K562 (cell line): ENCODE measurements around the gene MRAS. TPM values are rescaled to one million over a fixed set of nuclear protein-coding genes. Genes with fewer than 3 reads are reported as not detected.

ENCODE experiments used
- ATAC-seq: fragments of 200-7000 bp; cut with Tn5 transposase; 3 replicates; pipeline ENCODE4 v1.9.1; 2020; ENCODE audit warnings: moderate library complexity
- BruUV-seq: library from RNA; stranded (reverse); fragments of 400-500 nt; replicated peaks from 2 replicates; lab custom pipeline; 2021; lab: Mats Ljungman, UMichigan
- CTCF ChIA-PET: fragments of 300-600 bp; formaldehyde crosslinking; extraction: SDS; loops from one replicate; lab custom pipeline; 2021; ENCODE audit warnings: low intra/inter-chr PET ratio; lab: Yijun Ruan, JAX
- POLR2A ChIA-PET: fragments of 300-600, 350-650 bp; sonication (Branson Sonifier 250); formaldehyde crosslinking; extraction: SDS; loops from one replicate; lab custom pipeline; 2021; ENCODE audit warnings: antibody characterized with exemption, inconsistent platforms; lab: Yijun Ruan, JAX
- DNase-seq, 4 experiments: peaks; one replicate each; pipeline versions ENCODE4 v3.0.0 to v3.0.0-alpha.2; 2011 to 2018; ENCODE audit warnings: low spot score in 3 of 4, mixed read lengths in 3 of 4; ENCODE audit errors: extremely low read depth in 1 of 4
- FAIRE-seq: peaks from 2 replicates; lab custom pipeline; 2011; peaks lifted over from hg19 to GRCh38; lab: Jason Lieb, UNC
- H2AFZ ChIP-seq: 2 replicates; pipeline ENCODE4 v1.6.0; 2011; ENCODE audit warnings: low read depth, low read length, control low read depth, inconsistent platforms
- H3K27ac ChIP-seq: fragments of 200-600 bp; 3 replicates; pipeline ENCODE4 v1.8.0; 2011; ENCODE audit warnings: low read depth, mild to moderate bottlenecking, control low read depth, inconsistent platforms, low read length, moderate library complexity, mixed read lengths; ENCODE audit errors: extremely low read depth
- H3K27me3 ChIP-seq, 2 experiments: fragments of 300-600 bp in 1 of 2; 2 replicates in 1 of 2; 3 replicates in 1 of 2; pipeline versions ENCODE4 v1.6.0 to v1.8.0; 2011; ENCODE audit warnings: inconsistent platforms in 2 of 2, low read length in 2 of 2, mild to moderate bottlenecking in 1 of 2, mixed read lengths in 1 of 2, moderate library complexity in 1 of 2; ENCODE audit not compliant: control insufficient read depth in 2 of 2, insufficient read depth in 2 of 2
- H3K36me3 ChIP-seq: fragments of 300-600 bp; 3 replicates; pipeline ENCODE4 v1.8.0; 2011; ENCODE audit warnings: mild to moderate bottlenecking, low read length, inconsistent platforms; ENCODE audit not compliant: control insufficient read depth, insufficient read depth
- H3K4me1 ChIP-seq, 2 experiments: fragments of 200-600 bp in 1 of 2; replicated peaks in 1 of 2; 2 replicates in 1 of 2; 3 replicates in 1 of 2; pipeline versions ENCODE4 v1.5.1 to v1.8.0; 2011; ENCODE audit warnings: inconsistent platforms in 2 of 2, low read length in 2 of 2, mild to moderate bottlenecking in 1 of 2, mixed read lengths in 1 of 2, moderate library complexity in 1 of 2; ENCODE audit not compliant: control insufficient read depth in 2 of 2, insufficient read depth in 2 of 2
- H3K4me2 ChIP-seq: 2 replicates; pipeline ENCODE4 v1.6.1; 2011; ENCODE audit warnings: low read length, control low read depth, inconsistent platforms, mixed read lengths; ENCODE audit not compliant: insufficient read depth
- H3K4me3 ChIP-seq: fragments of 200-600 bp; sonication (generic), shearing (Covaris generic); 2 replicates; pipeline ENCODE4 v1.5.1; 2016; ENCODE audit warnings: control low read depth, inconsistent platforms
- H3K79me2 ChIP-seq: fragments of 200-600 bp; 3 replicates; pipeline ENCODE4 v1.8.0; 2011; ENCODE audit warnings: low read length, inconsistent platforms; ENCODE audit not compliant: control insufficient read depth, insufficient read depth
- H3K9ac ChIP-seq, 2 experiments: 2 replicates each; pipeline versions ENCODE4 v1.6.0 to v1.6.1; 2011; ENCODE audit warnings: low read depth in 2 of 2, low read length in 2 of 2, control low read depth in 1 of 2, inconsistent platforms in 1 of 2, mild to moderate bottlenecking in 1 of 2, mixed read lengths in 1 of 2; ENCODE audit not compliant: insufficient read depth in 1 of 2
- H3K9me1 ChIP-seq: one replicate; pipeline ENCODE4 v1.6.0; 2011; ENCODE audit warnings: inconsistent platforms, mild to moderate bottlenecking, low read length, moderate library complexity; ENCODE audit not compliant: control insufficient read depth, insufficient read depth
- H3K9me3 ChIP-seq: replicated peaks from 2 replicates; pipeline ENCODE4 v1.5.1; 2011; ENCODE audit warnings: low read depth, low read length, inconsistent platforms; ENCODE audit not compliant: control insufficient read depth, insufficient read depth
- H4K20me1 ChIP-seq: replicated peaks from 2 replicates; pipeline ENCODE4 v1.6.1; 2011; ENCODE audit warnings: low read length, inconsistent platforms, mixed read lengths; ENCODE audit not compliant: control insufficient read depth, insufficient read depth
- ASH1L ChIP-seq: fragments of 450-650 bp; IDR thresholded peaks from 2 replicates; pipeline ENCODE4 v1.6.1; 2018; ENCODE audit warnings: borderline replicate concordance, mild to moderate bottlenecking, low read depth; ENCODE audit not compliant: partially characterized antibody
- CBFA2T3 ChIP-seq: fragments of 450-650 bp; IDR thresholded peaks from 2 replicates; pipeline ENCODE4 v1.6.1; 2017
- COPS2 ChIP-seq: fragments of 450-650 bp; conservative IDR thresholded peaks from 2 replicates; pipeline ENCODE4 v1.6.1; 2016; ENCODE audit warnings: mild to moderate bottlenecking, moderate library complexity
- EP300 ChIP-seq: IDR thresholded peaks from 2 replicates; pipeline ENCODE4 v1.6.1; 2012; ENCODE audit warnings: low read length, improper control_type of control experiment
- FOS ChIP-seq: IDR thresholded peaks from 3 replicates; pipeline ENCODE4 v1.6.1; 2011; ENCODE audit not compliant: insufficient read length; ENCODE audit errors: extremely low read depth
- NFRKB ChIP-seq: fragments of 450-650 bp; IDR thresholded peaks from 2 replicates; pipeline ENCODE4 v1.6.1; 2016; ENCODE audit warnings: low read depth
- TAL1 ChIP-seq: fragments of 450-650 bp; IDR thresholded peaks from 2 replicates; pipeline ENCODE4 v1.6.1; 2016; ENCODE audit warnings: mild to moderate bottlenecking
- ZNF699 ChIP-seq: fragments of 250-450 bp; sonication (Bioruptor Pico); IDR thresholded peaks from 2 replicates; pipeline ENCODE4 v1.8.0; 2021; ENCODE audit warnings: mild to moderate bottlenecking, moderate library complexity; ENCODE audit not compliant: insufficient replicate concordance
- WGBS: fragments of 100-300 bp; shearing (Covaris generic); methylation state at CpG from one replicate; pipeline ENCODE4 v1.1.6; 2016; ENCODE audit warnings: low coverage, mixed read lengths; ENCODE audit not compliant: insufficient coverage; ENCODE audit errors: missing lambda C conversion rate; 5-methylcytosine and 5-hydroxymethylcytosine counted together
- in situ Hi-C: fragments of 300-500 bp; cut with MboI; formaldehyde crosslinking; loops from 4 replicates; pipeline ENCODE4 v1.15.0; 2018; ENCODE audit warnings: inconsistent platforms, mixed read lengths
- intact Hi-C: fragments of 100-400 bp; cut with micrococcal nuclease; formaldehyde crosslinking; loops from 2 replicates; pipeline ENCODE4 v1.14.2; 2022
- polyA plus RNA-seq, 8 experiments: library from polyadenylated mRNA; depleted of rRNA in 4 of 8; stranded (reverse) in 5 of 8; unstranded in 3 of 8; fragments of >200 nt; fragmentation: Nextera tagmentation in 2 of 8; fragmentation: Illumina TruSeq in 1 of 8; extraction: Ambion mirVana in 2 of 8; extraction: Trizol in 1 of 8; gene quantifications; 2 replicates each; pipeline versions ENCODE4 v1.2.1 to v1.2.3, GENCODE V29; 2011 to 2014; ENCODE audit warnings: inconsistent platforms in 1 of 8, missing spikeins in 1 of 8
- total RNA-seq, 7 experiments: library from RNA; depleted of rRNA in 6 of 7; stranded (reverse); fragments of >200 nt in 6 of 7; fragmentation: Illumina TruSeq in 2 of 7; extraction: Trizol in 2 of 7; gene quantifications; 2 replicates each; pipeline versions ENCODE4 v1.2.1 to v1.2.3, GENCODE V29; 2011 to 2021; ENCODE audit warnings: low replicate concordance in 1 of 7
- TF ChIP-seq, protein P1 (sequence below): sonication (generic); formaldehyde crosslinking; IDR thresholded peaks from 2 replicates; pipeline ENCODE4 v1.8.0; 2022; ENCODE audit warnings: mild to moderate bottlenecking, low read depth, missing genetic modification reagents

The MRAS gene
- total and polyA plus RNA-seq, 9 of the 15 experiments (the other 6 are each of a cell fraction or from before 2014, with no cell fraction given), result 1.5 to 10.0 (median 5.0) TPM

DNA sequence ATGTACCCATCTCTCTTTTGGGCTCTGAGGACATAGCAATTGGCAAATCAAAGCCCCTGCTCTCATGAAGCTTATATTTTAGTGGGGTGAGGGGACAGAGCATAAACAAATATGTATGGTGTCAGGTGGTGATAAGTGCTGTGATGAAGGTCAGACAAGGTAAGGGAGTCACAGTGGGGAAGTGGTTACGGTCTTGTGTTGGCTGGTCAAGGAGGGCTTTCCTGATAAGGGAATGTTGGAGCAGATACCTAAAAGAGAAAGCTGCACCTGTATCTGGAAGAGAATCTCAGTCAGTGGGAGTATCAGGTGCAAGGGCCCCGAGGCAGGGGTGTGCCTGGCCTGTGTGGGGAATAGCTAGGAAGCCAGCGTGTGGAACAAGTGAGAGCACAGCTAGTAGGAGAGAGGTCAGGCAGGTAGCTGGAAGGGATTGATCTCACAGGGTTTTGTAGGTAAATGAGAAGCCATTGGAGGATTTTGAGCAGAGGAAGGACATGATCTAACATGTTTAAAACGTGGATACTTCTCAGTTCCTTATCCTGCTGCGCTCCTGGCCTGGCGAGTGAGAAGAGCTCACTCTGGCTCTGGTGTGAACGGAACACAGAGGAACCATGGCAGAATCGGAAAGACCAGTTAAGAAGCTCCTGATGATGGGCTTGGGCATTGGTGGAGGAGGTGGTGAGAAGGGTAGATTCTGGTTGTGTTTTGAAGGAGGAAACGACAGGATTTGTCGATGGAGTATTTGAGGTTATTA lies 35.5 kb downstream of the MRAS start (continued):
- TF ChIP-seq, protein P1, sequence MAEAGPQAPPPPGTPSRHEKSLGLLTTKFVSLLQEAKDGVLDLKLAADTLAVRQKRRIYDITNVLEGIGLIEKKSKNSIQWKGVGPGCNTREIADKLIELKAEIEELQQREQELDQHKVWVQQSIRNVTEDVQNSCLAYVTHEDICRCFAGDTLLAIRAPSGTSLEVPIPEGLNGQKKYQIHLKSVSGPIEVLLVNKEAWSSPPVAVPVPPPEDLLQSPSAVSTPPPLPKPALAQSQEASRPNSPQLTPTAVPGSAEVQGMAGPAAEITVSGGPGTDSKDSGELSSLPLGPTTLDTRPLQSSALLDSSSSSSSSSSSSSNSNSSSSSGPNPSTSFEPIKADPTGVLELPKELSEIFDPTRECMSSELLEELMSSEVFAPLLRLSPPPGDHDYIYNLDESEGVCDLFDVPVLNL (CRISPR knock-in tag), result no peak
- no peak for TF ChIP-seq ZNF699 (CRISPR knock-in tag)
- peak; percentile 72 for TF ChIP-seq TAL1
- no peak for TF ChIP-seq FOS
- TF ChIP-seq NFRKB, result no peak
- TF ChIP-seq ASH1L, result no peak
- 0 out of 2 replicates have a peak, but pooled peaks have one; percentile 50 for TF ChIP-seq EP300
- TF ChIP-seq, all 486 proteins: peak for 16

DNA sequence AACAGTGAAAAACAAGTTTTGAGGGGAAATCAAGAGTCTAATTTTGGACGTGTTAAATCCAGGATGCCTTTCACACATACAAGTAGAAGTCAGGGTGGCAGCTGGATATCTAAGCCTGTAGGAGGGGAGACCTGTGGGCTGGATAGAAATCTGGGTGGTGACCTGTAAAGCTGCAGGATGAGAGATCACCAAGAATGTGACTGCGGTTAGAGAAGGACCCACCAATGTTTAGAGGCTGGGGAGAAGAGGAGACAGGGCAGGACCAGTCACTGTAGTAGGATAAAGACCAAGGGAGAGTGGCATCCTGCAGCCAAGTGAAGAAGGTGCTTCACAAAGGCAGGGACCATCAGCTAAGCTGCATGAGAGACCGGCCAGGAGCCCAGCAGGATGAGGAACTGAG lies 36.2 kb downstream of the MRAS start:
- DNase-seq (no peak), FAIRE-seq (no peak), ATAC-seq (no peak)
- no peaks in the 10 kb centered on the region for H3K79me2 ChIP-seq
- WGBS, result 8% methylated on average over 1 of the region's 3 CpGs
- peaks cover 0 to 10% of the 10 kb centered on the region in 2 experiments; a peak in 1 of 5 replicates for H3K27me3 ChIP-seq
- H3K36me3 ChIP-seq, result no peaks in the 10 kb centered on the region
- ChIA-PET POLR2A (interaction anchor here (1.0 to 1.1 kb wide), 2 partner anchors 16 to 558 kb away, joined by 3 to 4 read pairs; no protein-coding TSS in a partner anchor), CTCF (no interaction called here)
- in situ Hi-C loops, result no loop called here
- H3K9ac ChIP-seq, result no peak overlapping the region
- no peaks in the 10 kb centered on the region; a peak in 2 of 5 replicates for H3K4me1 ChIP-seq
- H3K4me2 ChIP-seq, result no peak overlapping the region
- no peak overlapping the region for H2AFZ ChIP-seq
- intact Hi-C loops, result loop anchor here (10.0 kb wide), 1 partner anchor 50 kb away; no protein-coding TSS in a partner anchor
- H3K9me1 ChIP-seq, result no peaks in the 10 kb centered on the region
- BruUV-seq, result no TSS peak
- TF ChIP-seq COPS2 (no peak), CBFA2T3 (peak; percentile 31)
- no peaks in the 10 kb centered on the region for H3K9me3 ChIP-seq
- no peaks in the 10 kb centered on the region for H4K20me1 ChIP-seq
- H3K27ac ChIP-seq, result no peak overlapping the region
- H3K4me3 ChIP-seq, result no peak overlapping the region
